ENCODE data around the gene KRT74. TPM values are rescaled to one million over a fixed set of nuclear protein-coding genes. Genes with fewer than 3 reads are reported as not detected.
A peak's percentile ranks its signal among the peaks of the same experiment; 100 is the strongest.

KRT74 gene
- total RNA-seq, 6 experiments from 2014 or later: not detected

- no peak for TF ChIP-seq POLR2A (IDR thresholded peaks at IDR 0.05)
- TF ChIP-seq, protein P1, sequence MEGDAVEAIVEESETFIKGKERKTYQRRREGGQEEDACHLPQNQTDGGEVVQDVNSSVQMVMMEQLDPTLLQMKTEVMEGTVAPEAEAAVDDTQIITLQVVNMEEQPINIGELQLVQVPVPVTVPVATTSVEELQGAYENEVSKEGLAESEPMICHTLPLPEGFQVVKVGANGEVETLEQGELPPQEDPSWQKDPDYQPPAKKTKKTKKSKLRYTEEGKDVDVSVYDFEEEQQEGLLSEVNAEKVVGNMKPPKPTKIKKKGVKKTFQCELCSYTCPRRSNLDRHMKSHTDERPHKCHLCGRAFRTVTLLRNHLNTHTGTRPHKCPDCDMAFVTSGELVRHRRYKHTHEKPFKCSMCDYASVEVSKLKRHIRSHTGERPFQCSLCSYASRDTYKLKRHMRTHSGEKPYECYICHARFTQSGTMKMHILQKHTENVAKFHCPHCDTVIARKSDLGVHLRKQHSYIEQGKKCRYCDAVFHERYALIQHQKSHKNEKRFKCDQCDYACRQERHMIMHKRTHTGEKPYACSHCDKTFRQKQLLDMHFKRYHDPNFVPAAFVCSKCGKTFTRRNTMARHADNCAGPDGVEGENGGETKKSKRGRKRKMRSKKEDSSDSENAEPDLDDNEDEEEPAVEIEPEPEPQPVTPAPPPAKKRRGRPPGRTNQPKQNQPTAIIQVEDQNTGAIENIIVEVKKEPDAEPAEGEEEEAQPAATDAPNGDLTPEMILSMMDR (IDR thresholded peaks at IDR 0.05): no peak
Observed at GRCh38 chr12:52535574-52535973, 38.1 kb downstream of the KRT74 start.

DNA sequence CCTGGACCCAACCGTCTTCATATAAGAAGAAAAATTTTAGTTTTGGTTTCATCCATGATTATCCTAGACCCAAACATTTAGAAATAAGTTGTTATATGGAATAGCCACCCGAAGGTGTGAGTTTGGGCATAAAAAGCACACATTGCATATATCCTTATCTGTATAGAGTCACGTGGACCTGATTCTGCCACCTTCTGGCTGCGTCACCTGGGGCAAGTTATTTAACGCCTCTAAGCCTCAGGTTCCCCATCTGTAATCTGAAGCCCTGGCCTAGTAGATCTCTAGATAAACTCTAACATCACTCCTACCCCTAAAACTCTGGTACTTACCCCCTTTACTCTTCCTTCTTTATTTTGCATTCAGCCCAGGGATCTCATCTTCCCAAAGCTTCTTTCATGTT, 39.2 kb downstream of the KRT74 start:
- H3K36me3 ChIP-seq: no peaks in the 10 kb centered on the region
- ATAC-seq (no peak), DNase-seq (no peak)
- intact Hi-C loops (cut with DNase I): no loop called here
- no peak overlapping the region for H3K27ac ChIP-seq
- 70% methylated on average over 5 of the region's 5 CpGs for WGBS (ENCODE audit: insufficient coverage, low coverage, low lambda C conversion rate, missing lambda C conversion rate)
- no peak overlapping the region for H3K4me3 ChIP-seq
- no peaks in the 10 kb centered on the region for H3K9me3 ChIP-seq
- no peak for TF ChIP-seq POLR2A (IDR thresholded peaks at IDR 0.05)
- TF ChIP-seq, protein P1 (IDR thresholded peaks at IDR 0.05): peak in 1 of 4 donors; percentile 32
- no peaks in the 10 kb centered on the region for H3K4me1 ChIP-seq
- no peaks in the 10 kb centered on the region for H3K27me3 ChIP-seq

More at GRCh38 chr12:52535574-52535973, 38.1 kb downstream of the KRT74 start:
- ATAC-seq (no peak), DNase-seq (peak in 1 of 3 donors; percentile 5)
- H3K9me3 ChIP-seq: no peaks in the 10 kb centered on the region
- H3K27me3 ChIP-seq: no peaks in the 10 kb centered on the region
- intact Hi-C loops (cut with DNase I): no loop called here
- H3K36me3 ChIP-seq: no peaks in the 10 kb centered on the region
- no peak overlapping the region for H3K27ac ChIP-seq
- 17% methylated on average over 1 of the region's 1 CpG for WGBS (ENCODE audit: insufficient coverage, low coverage, low lambda C conversion rate, missing lambda C conversion rate)
- H3K4me1 ChIP-seq: no peaks in the 10 kb centered on the region
- no peak overlapping the region for H3K4me3 ChIP-seq

- 48% methylated on average over 2 of the region's 10 CpGs for WGBS (ENCODE audit: insufficient coverage, low coverage, low lambda C conversion rate, missing lambda C conversion rate)
- TF ChIP-seq POLR2A (IDR thresholded peaks at IDR 0.05): no peak
- TF ChIP-seq, protein P1 (IDR thresholded peaks at IDR 0.05): no peak
- Histone ChIP-seq H3K27me3 (no peaks in the 10 kb centered on the region), H3K4me3 (no peak overlapping the region), H3K36me3 (no peaks in the 10 kb centered on the region), H3K4me1 (no peaks in the 10 kb centered on the region), H3K27ac (no peak overlapping the region), H3K9me3 (no peaks in the 10 kb centered on the region)
- intact Hi-C loops (cut with DNase I): no loop called here
- no peak for ATAC-seq
- peak in 1 of 3 donors; percentile 38 for DNase-seq
Observed at GRCh38 chr12:52533686-52534470, 39.8 kb downstream of the KRT74 start.

DNA sequence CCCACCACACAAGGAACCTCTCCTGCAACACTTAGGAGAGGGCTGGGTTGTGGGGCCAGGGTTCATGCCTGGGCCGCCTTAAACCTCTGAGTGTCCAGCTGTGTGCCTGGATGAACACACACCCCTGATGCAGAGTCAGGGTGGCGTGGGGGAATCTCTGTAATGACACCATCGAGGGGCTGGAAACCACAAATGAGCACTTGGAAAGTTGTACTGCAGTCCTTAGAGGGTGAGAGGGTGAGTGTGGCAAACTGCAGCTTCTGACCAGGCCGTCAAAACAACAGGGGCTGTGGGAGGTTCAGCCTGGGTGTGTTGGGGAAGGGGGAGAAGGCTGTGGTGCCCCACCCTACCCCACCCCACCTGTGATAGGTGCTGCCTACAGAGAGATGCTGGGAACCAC, 41.0 kb downstream of the KRT74 start:
- intact Hi-C loops (cut with DNase I): no loop called here
- H3K27ac ChIP-seq: no peak overlapping the region
- H3K36me3 ChIP-seq: no peaks in the 10 kb centered on the region
- ATAC-seq (no peak), DNase-seq (peak in 1 of 3 donors; percentile 28)
- 40% methylated on average over 2 of the region's 4 CpGs for WGBS (ENCODE audit: insufficient coverage, low coverage, low lambda C conversion rate, missing lambda C conversion rate)
- no peaks in the 10 kb centered on the region for H3K27me3 ChIP-seq
- H3K9me3 ChIP-seq: no peaks in the 10 kb centered on the region
- H3K4me3 ChIP-seq: no peak overlapping the region
- no peaks in the 10 kb centered on the region for H3K4me1 ChIP-seq
- TF ChIP-seq, protein P1 (IDR thresholded peaks at IDR 0.05): no peak
- no peak for TF ChIP-seq POLR2A (IDR thresholded peaks at IDR 0.05)
